ENCODE measurements around the gene PRSS27. TPM values are rescaled to one million over a fixed set of nuclear protein-coding genes. Genes with fewer than 3 reads are reported as not detected.

Gene PRSS27
- total RNA-seq, 1 donor from 2014 or later, result 2.3 TPM

- Histone ChIP-seq H3K27ac (ENCODE audit: low read depth, low read length) (no peak overlapping the region), H3K4me2 (ENCODE audit: low read length) (no peak overlapping the region), H3K27me3 (ENCODE audit: insufficient read depth, low read length) (no peaks in the 10 kb centered on the region), H2AFZ (ENCODE audit: low read depth, low read length) (no peak overlapping the region), H3K9ac (ENCODE audit: low read length) (no peak overlapping the region), H3K79me2 (ENCODE audit: insufficient read depth, low read length) (no peaks in the 10 kb centered on the region), H4K20me1 (ENCODE audit: insufficient read depth, low read length) (no peaks in the 10 kb centered on the region), H3K36me3 (ENCODE audit: insufficient read depth, low read length) (no peaks in the 10 kb centered on the region), H3K4me1 (ENCODE audit: insufficient read depth, low read length) (no peaks in the 10 kb centered on the region), H3K4me3 (ENCODE audit: insufficient read depth, low read depth, low read length) (no peak overlapping the region), H3K9me3 (ENCODE audit: insufficient read depth, low read depth, low read length) (no peaks in the 10 kb centered on the region)
- FAIRE-seq, result no peak
- no peak for DNase-seq (ENCODE audit: low read depth)
- TF ChIP-seq EZH2 (IDR thresholded peaks at IDR 0.05; ENCODE audit: insufficient read depth, low read length) (no peak), CTCF (IDR thresholded peaks at IDR 0.05; ENCODE audit: insufficient read depth, low read depth, low read length) (no peak)
- H3K27ac Mint-ChIP-seq (ENCODE audit: unreplicated experiment), result no peak overlapping the region
- H3K4me1 Mint-ChIP-seq (ENCODE audit: low read depth, unreplicated experiment), result no peaks in the 10 kb centered on the region
- no peak overlapping the region for H3K4me3 Mint-ChIP-seq (ENCODE audit: unreplicated experiment)
- peaks cover 12% of the 10 kb centered on the region for H3K36me3 Mint-ChIP-seq (ENCODE audit: low read depth, unreplicated experiment)
- no peaks in the 10 kb centered on the region for H3K9me3 Mint-ChIP-seq (ENCODE audit: unreplicated experiment)
- H3K27me3 Mint-ChIP-seq (ENCODE audit: low read depth, unreplicated experiment), result peaks cover 10% of the 10 kb centered on the region
Measured at GRCh38 chr16:2741168-2741567, 21.1 kb upstream of the PRSS27 start.

GRCh38 chr16:2740476-2740875 is 20.5 kb upstream of the PRSS27 start:
- Histone ChIP-seq H3K79me2 (ENCODE audit: insufficient read depth, low read length) (no peaks in the 10 kb centered on the region), H3K27me3 (ENCODE audit: insufficient read depth, low read length) (no peaks in the 10 kb centered on the region), H3K4me2 (ENCODE audit: low read length) (no peak overlapping the region), H2AFZ (ENCODE audit: low read depth, low read length) (no peak overlapping the region), H3K36me3 (ENCODE audit: insufficient read depth, low read length) (no peaks in the 10 kb centered on the region), H3K4me3 (ENCODE audit: insufficient read depth, low read depth, low read length) (no peak overlapping the region), H3K27ac (ENCODE audit: low read depth, low read length) (no peak overlapping the region), H3K9me3 (ENCODE audit: insufficient read depth, low read depth, low read length) (no peaks in the 10 kb centered on the region), H3K9ac (ENCODE audit: low read length) (no peak overlapping the region), H3K4me1 (ENCODE audit: insufficient read depth, low read length) (no peaks in the 10 kb centered on the region), H4K20me1 (ENCODE audit: insufficient read depth, low read length) (no peaks in the 10 kb centered on the region)
- peaks cover 10% of the 10 kb centered on the region for H3K27me3 Mint-ChIP-seq (ENCODE audit: low read depth, unreplicated experiment)
- DNase-seq (ENCODE audit: low read depth) (no peak), FAIRE-seq (no peak)
- peaks cover 12% of the 10 kb centered on the region for H3K36me3 Mint-ChIP-seq (ENCODE audit: low read depth, unreplicated experiment)
- H3K4me1 Mint-ChIP-seq (ENCODE audit: low read depth, unreplicated experiment), result no peaks in the 10 kb centered on the region
- TF ChIP-seq EZH2 (IDR thresholded peaks at IDR 0.05; ENCODE audit: insufficient read depth, low read length), result no peak
- no peak for TF ChIP-seq CTCF (IDR thresholded peaks at IDR 0.05; ENCODE audit: insufficient read depth, low read depth, low read length)
- H3K27ac Mint-ChIP-seq (ENCODE audit: unreplicated experiment), result no peak overlapping the region
- H3K4me3 Mint-ChIP-seq (ENCODE audit: unreplicated experiment), result no peak overlapping the region
- no peaks in the 10 kb centered on the region for H3K9me3 Mint-ChIP-seq (ENCODE audit: unreplicated experiment)

GRCh38 chr16:2739625-2740430 is 19.8 kb upstream of the PRSS27 start:
- H3K9ac ChIP-seq (ENCODE audit: low read length), result no peak overlapping the region
- no peaks in the 10 kb centered on the region for H4K20me1 ChIP-seq (ENCODE audit: insufficient read depth, low read length)
- Mint-ChIP-seq H3K36me3 (ENCODE audit: low read depth, unreplicated experiment) (peaks cover 12% of the 10 kb centered on the region), H3K9me3 (ENCODE audit: unreplicated experiment) (no peaks in the 10 kb centered on the region), H3K4me1 (ENCODE audit: low read depth, unreplicated experiment) (no peaks in the 10 kb centered on the region), H3K27me3 (ENCODE audit: low read depth, unreplicated experiment) (peaks cover 10% of the 10 kb centered on the region), H3K4me3 (ENCODE audit: unreplicated experiment) (no peak overlapping the region), H3K27ac (ENCODE audit: unreplicated experiment) (no peak overlapping the region)
- H2AFZ ChIP-seq (ENCODE audit: low read depth, low read length), result no peak overlapping the region
- H3K4me1 ChIP-seq (ENCODE audit: insufficient read depth, low read length), result no peaks in the 10 kb centered on the region
- FAIRE-seq (no peak), DNase-seq (ENCODE audit: low read depth) (no peak)
- no peak overlapping the region for H3K4me2 ChIP-seq (ENCODE audit: low read length)
- H3K79me2 ChIP-seq (ENCODE audit: insufficient read depth, low read length), result no peaks in the 10 kb centered on the region
- H3K9me3 ChIP-seq (ENCODE audit: insufficient read depth, low read depth, low read length), result no peaks in the 10 kb centered on the region
- no peaks in the 10 kb centered on the region for H3K36me3 ChIP-seq (ENCODE audit: insufficient read depth, low read length)
- TF ChIP-seq EZH2 (IDR thresholded peaks at IDR 0.05; ENCODE audit: insufficient read depth, low read length) (no peak), CTCF (IDR thresholded peaks at IDR 0.05; ENCODE audit: insufficient read depth, low read depth, low read length) (no peak)
- H3K27ac ChIP-seq (ENCODE audit: low read depth, low read length), result no peak overlapping the region
- no peak overlapping the region for H3K4me3 ChIP-seq (ENCODE audit: insufficient read depth, low read depth, low read length)
- no peaks in the 10 kb centered on the region for H3K27me3 ChIP-seq (ENCODE audit: insufficient read depth, low read length)

Measured in astrocyte (in vitro differentiated cells and primary cell).